A549 (cell line): ENCODE results near the gene MED19. TPM values are rescaled to one million over a fixed set of nuclear protein-coding genes. Genes with fewer than 3 reads are reported as not detected.

Experiments
- ATAC-seq, 2 experiments: fragments of 200-7000 bp in 1 of 2; fragments of >200 bp in 1 of 2; cut with Nextera tagmentation in 1 of 2; cut with Tn5 transposase in 1 of 2; 3 replicates each; pipeline versions ENCODE4 v1.8.0 to v1.9.1; 2018 to 2020; ENCODE audit warnings: mild to moderate bottlenecking in 1 of 2, moderate library complexity in 1 of 2
- CTCF ChIA-PET: fragments of 300-600 bp; sonication (Branson Sonifier 250); formaldehyde crosslinking; extraction: SDS; loops from one replicate; lab custom pipeline; 2021; ENCODE audit warnings: antibody characterized with exemption, inconsistent platforms; lab: Yijun Ruan, JAX
- POLR2A ChIA-PET: fragments of 350-600 bp; formaldehyde crosslinking; extraction: SDS; loops from one replicate; lab custom pipeline; 2021; ENCODE audit warnings: antibody characterized with exemption, inconsistent platforms; lab: Yijun Ruan, JAX
- DNase-seq, 2 experiments: peaks; one replicate each; pipeline versions ENCODE4 v3.0.0 to v3.0.0-alpha.2; 2011 to 2016; ENCODE audit warnings: low read depth in 1 of 2, low spot score in 1 of 2
- FAIRE-seq: peaks from 2 replicates; lab custom pipeline; 2011; peaks lifted over from hg19 to GRCh38; lab: Jason Lieb, UNC
- H3K27ac ChIP-seq, 2 experiments: fragments of >200 bp; sonication (Bioruptor Twin); formaldehyde crosslinking; 3 replicates each; pipeline ENCODE4 v1.5.1; 2016 to 2017
- H3K4me1 ChIP-seq: fragments of >200 bp; sonication (Bioruptor Twin); formaldehyde crosslinking; 3 replicates; pipeline ENCODE4 v1.6.1; 2016
- H3K4me2 ChIP-seq: fragments of >200 bp; sonication (Bioruptor Twin); formaldehyde crosslinking; 3 replicates; pipeline ENCODE4 v1.6.1; 2016
- H3K4me3 ChIP-seq: fragments of >200 bp; sonication (Bioruptor Twin); formaldehyde crosslinking; 3 replicates; pipeline ENCODE4 v1.5.1; 2016
- H3K9me3 ChIP-seq: fragments of >200 bp; sonication (Bioruptor Twin); formaldehyde crosslinking; 3 replicates; pipeline ENCODE4 v1.6.1; 2016
- BCL3 ChIP-seq: fragments of >200 bp; sonication (Bioruptor Twin); formaldehyde crosslinking; IDR thresholded peaks from 3 replicates; pipeline ENCODE4 v1.6.1; 2016
- BHLHE40 ChIP-seq: IDR thresholded peaks from 2 replicates; pipeline ENCODE4 v1.6.1; 2012; ENCODE audit warnings: low read depth, low read length, inconsistent platforms
- CBX8 ChIP-seq: fragments of 200-600 bp; sonication (generic); IDR thresholded peaks from 2 replicates; pipeline ENCODE4 v1.6.1; 2016
- CHD2 ChIP-seq: fragments of 150-350 bp; IDR thresholded peaks from 2 replicates; pipeline ENCODE4 v1.6.1; 2014; ENCODE audit warnings: low read length; ENCODE audit not compliant: partially characterized antibody
- CTCF ChIP-seq: fragments of >200 bp; sonication (Bioruptor Twin); formaldehyde crosslinking; IDR thresholded peaks from 3 replicates; pipeline ENCODE4 v1.5.1; 2016
- EHF ChIP-seq: fragments of 250-450 bp; sonication (Bioruptor Pico); IDR thresholded peaks from 2 replicates; pipeline ENCODE4 v1.5.0; 2020; ENCODE audit warnings: mild to moderate bottlenecking
- ESRRA ChIP-seq: fragments of 150-350 bp; IDR thresholded peaks from 2 replicates; pipeline ENCODE4 v1.6.1; 2014; ENCODE audit warnings: mild to moderate bottlenecking, low read length, borderline replicate concordance
- FOSB ChIP-seq: fragments of 250-450 bp; sonication (Bioruptor Pico); IDR thresholded peaks from 2 replicates; pipeline ENCODE4 v1.5.0; 2020; ENCODE audit warnings: mild to moderate bottlenecking, moderate library complexity
- FOXS1 ChIP-seq: fragments of 250-450 bp; sonication (Bioruptor Pico); IDR thresholded peaks from 2 replicates; pipeline ENCODE4 v1.5.0; 2020; ENCODE audit warnings: mild to moderate bottlenecking, moderate library complexity
- HMGXB4 ChIP-seq: fragments of 250-450 bp; sonication (Bioruptor Pico); IDR thresholded peaks from 2 replicates; pipeline ENCODE4 v1.5.0; 2021; ENCODE audit warnings: mild to moderate bottlenecking, moderate library complexity, borderline replicate concordance
- HOXB13 ChIP-seq: fragments of 250-450 bp; sonication (Bioruptor Pico); IDR thresholded peaks from 2 replicates; pipeline ENCODE4 v1.5.0; 2020; ENCODE audit warnings: low read depth, mild to moderate bottlenecking, moderate library complexity
- KDM5A ChIP-seq: fragments of 200-600 bp; sonication (generic); IDR thresholded peaks from 2 replicates; pipeline ENCODE4 v1.6.1; 2016; ENCODE audit warnings: antibody characterized with exemption, mild to moderate bottlenecking
- MAFK ChIP-seq: fragments of 450-650 bp; IDR thresholded peaks from 2 replicates; pipeline ENCODE4 v1.6.1; 2014; ENCODE audit not compliant: partially characterized antibody
- MYC ChIP-seq: IDR thresholded peaks from 2 replicates; pipeline ENCODE4 v1.6.1; 2012; ENCODE audit warnings: mild to moderate bottlenecking, inconsistent platforms, low read length, improper control_type of control experiment, borderline replicate concordance
- NFE2L2 ChIP-seq: fragments of 150-350 bp; conservative IDR thresholded peaks from 2 replicates; pipeline ENCODE4 v1.6.1; 2014; ENCODE audit warnings: low read length
- NR3C1 ChIP-seq: fragments of >200 bp; sonication (Bioruptor Twin); formaldehyde crosslinking; IDR thresholded peaks from 3 replicates; pipeline ENCODE4 v1.6.1; 2017
- PHF8 ChIP-seq: fragments of 200-600 bp; sonication (generic); IDR thresholded peaks from 2 replicates; pipeline ENCODE4 v1.6.1; 2016; ENCODE audit warnings: low read depth, mild to moderate bottlenecking, antibody characterized with exemption, moderate library complexity, borderline replicate concordance
- POLR2A ChIP-seq: IDR thresholded peaks from 2 replicates; pipeline ENCODE4 v1.6.1; 2012; ENCODE audit warnings: mild to moderate bottlenecking, low read length
- POLR2AphosphoS2 ChIP-seq: conservative IDR thresholded peaks from 2 replicates; pipeline ENCODE4 v1.6.1; 2012; ENCODE audit warnings: low read length, improper control_type of control experiment, inconsistent platforms
- RAD21 ChIP-seq, 2 experiments: fragments of >200 bp in 1 of 2; sonication (Bioruptor Twin) in 1 of 2; formaldehyde crosslinking in 1 of 2; IDR thresholded peaks in 1 of 2; conservative IDR thresholded peaks in 1 of 2; 2 replicates in 1 of 2; 3 replicates in 1 of 2; pipeline ENCODE4 v1.6.1; 2012 to 2018; ENCODE audit warnings: inconsistent platforms in 1 of 2
- RFX5 ChIP-seq: fragments of 450-650 bp; IDR thresholded peaks from 2 replicates; pipeline ENCODE4 v1.7.1; 2014; ENCODE audit warnings: antibody characterized with exemption, mild to moderate bottlenecking, moderate library complexity
- RNF2 ChIP-seq: fragments of 200-600 bp; sonication (generic); IDR thresholded peaks from 2 replicates; pipeline ENCODE4 v1.6.1; 2016; ENCODE audit warnings: low read depth, mild to moderate bottlenecking, antibody characterized with exemption, moderate library complexity, borderline replicate concordance
- SMC3 ChIP-seq: fragments of >200 bp; sonication (Bioruptor Twin); formaldehyde crosslinking; IDR thresholded peaks from 3 replicates; pipeline ENCODE4 v1.6.1; 2018; ENCODE audit warnings: inconsistent platforms
- SREBF2 ChIP-seq: fragments of 450-650 bp; IDR thresholded peaks from 2 replicates; pipeline ENCODE4 v1.6.1; 2014; ENCODE audit warnings: mild to moderate bottlenecking, moderate library complexity
- TFCP2L1 ChIP-seq: fragments of 250-450 bp; sonication (Bioruptor Pico); IDR thresholded peaks from 2 replicates; pipeline ENCODE4 v1.5.0; 2021; ENCODE audit warnings: mild to moderate bottlenecking
- ZFP36 ChIP-seq: fragments of 450-650 bp; IDR thresholded peaks from 2 replicates; pipeline ENCODE4 v1.6.1; 2014; ENCODE audit warnings: borderline replicate concordance; ENCODE audit not compliant: partially characterized antibody
- ZNF302 ChIP-seq: fragments of 250-450 bp; sonication (Bioruptor Pico); IDR thresholded peaks from 2 replicates; pipeline ENCODE4 v1.9.0; 2021; ENCODE audit warnings: inconsistent platforms, mild to moderate bottlenecking, moderate library complexity
- WGBS: methylation state at CpG from one replicate; pipeline ENCODE4 v1.1.6; 2017; ENCODE audit errors: missing lambda C conversion rate; 5-methylcytosine and 5-hydroxymethylcytosine counted together
- polyA plus RNA-seq, 4 experiments: library from polyadenylated mRNA; depleted of rRNA in 3 of 4; stranded (reverse); fragments of >200 nt; fragmentation: RNase III in 1 of 4; extraction: RNeasy Plus Mini Kit Qiagen cat#74134 plus additional on column Dnase treatment in 1 of 4; gene quantifications; 2 replicates in 3 of 4; 3 replicates in 1 of 4; pipeline ENCODE4 v1.2.3, GENCODE V29; 2011 to 2017
- TF ChIP-seq, protein P1 (sequence below): fragments of 450-650 bp; IDR thresholded peaks from 2 replicates; pipeline ENCODE4 v1.6.1; 2014; ENCODE audit warnings: antibody characterized with exemption

MED19 gene
- polyA plus RNA-seq, 2 of the 4 experiments (the other 2 are of a cell fraction): 23.3 to 38.5 TPM

DNA sequence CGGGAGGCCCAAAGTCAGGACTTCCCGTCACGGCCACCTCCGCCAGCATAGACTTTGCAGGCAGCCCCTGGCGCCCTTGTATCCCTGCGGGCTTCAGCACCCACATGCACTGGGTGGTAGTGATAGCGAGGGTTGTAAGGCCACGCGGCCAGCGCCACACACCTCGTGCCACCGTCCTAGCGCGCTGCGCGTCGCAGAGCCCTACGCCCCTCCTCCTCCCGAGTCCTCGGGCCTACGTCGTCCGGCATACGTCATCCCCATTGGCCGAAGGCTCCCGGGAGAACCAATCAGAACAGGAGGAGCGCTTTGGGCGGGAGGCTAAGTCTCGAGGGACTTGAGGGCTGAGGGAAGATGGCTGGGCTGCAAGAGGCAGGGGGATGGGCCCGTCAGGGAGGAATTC, 40.9 kb upstream of the MED19 start:
- Histone ChIP-seq H3K4me2 (no peak overlapping the region), H3K4me3 (no peak overlapping the region), H3K4me1 (peaks cover 4% of the 10 kb centered on the region; the same call in 1 of the 3 replicates), H3K9me3 (no peaks in the 10 kb centered on the region), H3K27ac (no peak overlapping the region)
- ATAC-seq (no peak; a peak in 1 of 6 replicates), DNase-seq (no peak), FAIRE-seq (no peak)
- ChIA-PET CTCF (interaction anchor here (0.7 to 10.0 kb wide), 6 partner anchors 40 to 760 kb away, joined by 3 to 231 read pairs (median 4); no protein-coding TSS in a partner anchor), POLR2A (interaction anchor here (2.2 kb wide), 1 partner anchor 8 kb away, joined by 18 read pairs; the partner anchor contains the start of gene CTNND1)
- TF ChIP-seq SMC3: no peak
- no peak for TF ChIP-seq CBX8
- TF ChIP-seq FOSB (CRISPR knock-in tag): no peak
- no peak for TF ChIP-seq ESRRA
- no peak for TF ChIP-seq ZNF302
- no peak for TF ChIP-seq MAFK
- WGBS: 96% methylated on average over 30 of the region's 30 CpGs

- H3K27ac ChIP-seq: peak within 1 kb of the TSS in 1 of 2 experiments; percentile 30; a peak in 1 of 6 replicates
- CTCF ChIA-PET: interaction anchor here (0.6 to 10.0 kb wide), 29 partner anchors 8 to 766 kb away, joined by 3 to 231 read pairs (median 4); partner anchors contain the start of genes CTNND1 and SELENOH
- H3K4me3 ChIP-seq: no peak within 1 kb of the TSS
- POLR2A ChIA-PET: interaction anchor here (1.4 to 2.2 kb wide), 4 partner anchors 10 to 49 kb away, joined by 3 to 18 read pairs (median 6); partner anchors contain the start of genes CTNND1, MED19 and SELENOH
- WGBS: 33% methylated on average over 10 of the region's 10 CpGs
- TF ChIP-seq RAD21 (conservative IDR thresholded peaks at IDR 0.05 in 1 of 2, IDR thresholded peaks at IDR 0.05 in 1 of 2) (peak; percentile 67 to 68), POLR2A (no peak), HMGXB4 (CRISPR knock-in tag) (no peak), BHLHE40 (no peak), SMC3 (peak; percentile 85), FOXS1 (no peak), CTCF (peak; percentile 65), TFCP2L1 (CRISPR knock-in tag) (no peak)
- TF ChIP-seq, protein P1, sequence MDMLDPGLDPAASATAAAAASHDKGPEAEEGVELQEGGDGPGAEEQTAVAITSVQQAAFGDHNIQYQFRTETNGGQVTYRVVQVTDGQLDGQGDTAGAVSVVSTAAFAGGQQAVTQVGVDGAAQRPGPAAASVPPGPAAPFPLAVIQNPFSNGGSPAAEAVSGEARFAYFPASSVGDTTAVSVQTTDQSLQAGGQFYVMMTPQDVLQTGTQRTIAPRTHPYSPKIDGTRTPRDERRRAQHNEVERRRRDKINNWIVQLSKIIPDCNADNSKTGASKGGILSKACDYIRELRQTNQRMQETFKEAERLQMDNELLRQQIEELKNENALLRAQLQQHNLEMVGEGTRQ: no peak
- FAIRE-seq: peak; percentile 23
- peak; percentile 96 for ATAC-seq
- peak; percentile 57 to 76 for DNase-seq
- H3K9me3 ChIP-seq: no peaks in the 10 kb centered on the region
- peaks cover 4% of the 10 kb centered on the region; the same call in 1 of the 3 replicates for H3K4me1 ChIP-seq
- H3K4me2 ChIP-seq: 0 out of 3 replicates have a peak within 1 kb of the TSS, but pooled peaks have one; percentile 11
These were observed 39.8 kb upstream of the MED19 start, which contains the start of gene BTBD18 for GRCh38 chr11:57751676-57752253. BTBD18 (minus strand) TSS chr11:57751819; CDS start chr11:57751188, 631 bp downstream.

- FAIRE-seq (no peak), DNase-seq (no peak), ATAC-seq (peak in 1 of 2 experiments; percentile 5; a peak in 3 of 6 replicates)
- ChIA-PET POLR2A (interaction anchor here (1.4 to 2.2 kb wide), 4 partner anchors 10 to 49 kb away, joined by 3 to 18 read pairs (median 6); partner anchors contain the start of genes CTNND1, MED19 and SELENOH), CTCF (interaction anchor here (0.6 to 10.0 kb wide), 24 partner anchors 9 to 767 kb away, joined by 3 to 231 read pairs (median 4); partner anchors contain the start of genes CTNND1 and SELENOH)
- Histone ChIP-seq H3K4me1 (peaks cover 4% of the 10 kb centered on the region; the same call in 1 of the 3 replicates), H3K9me3 (no peaks in the 10 kb centered on the region), H3K27ac (no peak overlapping the region), H3K4me2 (no peak overlapping the region), H3K4me3 (no peak overlapping the region)
- TF ChIP-seq BCL3 (no peak), NFE2L2 (no peak), ZFP36 (no peak), EHF (CRISPR knock-in tag) (no peak), SMC3 (no peak), CHD2 (no peak), BHLHE40 (no peak), SREBF2 (no peak), POLR2AphosphoS2 (no peak), NR3C1 (no peak), PHF8 (no peak), KDM5A (no peak), RNF2 (no peak), RFX5 (no peak), MYC (no peak), HOXB13 (CRISPR knock-in tag) (no peak), RAD21 (conservative IDR thresholded peaks at IDR 0.05 in 1 of 2, IDR thresholded peaks at IDR 0.05 in 1 of 2) (no peak)
These were observed 39.2 kb upstream of the MED19 start for GRCh38 chr11:57751176-57751575.
